ENCODE results near the gene TP53INP2.

DNA sequence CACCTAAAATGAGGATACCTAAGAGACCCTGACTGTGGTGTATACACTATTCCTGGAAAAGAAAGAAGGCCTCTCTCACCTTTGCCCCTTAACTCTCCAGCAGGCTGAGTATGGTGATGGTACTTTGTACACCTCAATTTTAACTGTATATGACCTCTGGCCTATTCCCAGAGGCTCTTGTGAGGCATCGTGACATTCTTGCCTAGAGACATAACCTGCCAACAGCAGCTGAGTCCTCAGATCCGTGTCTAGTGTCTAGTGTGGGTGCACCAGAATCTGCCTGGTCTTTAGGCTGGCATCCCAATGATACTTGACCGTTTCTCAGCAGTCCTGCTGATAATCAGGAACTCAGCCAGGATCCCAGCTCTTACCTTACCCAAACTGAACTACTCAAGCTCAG lies 20.0 kb downstream of the TP53INP2 start:
- TF ChIP-seq, protein P1, sequence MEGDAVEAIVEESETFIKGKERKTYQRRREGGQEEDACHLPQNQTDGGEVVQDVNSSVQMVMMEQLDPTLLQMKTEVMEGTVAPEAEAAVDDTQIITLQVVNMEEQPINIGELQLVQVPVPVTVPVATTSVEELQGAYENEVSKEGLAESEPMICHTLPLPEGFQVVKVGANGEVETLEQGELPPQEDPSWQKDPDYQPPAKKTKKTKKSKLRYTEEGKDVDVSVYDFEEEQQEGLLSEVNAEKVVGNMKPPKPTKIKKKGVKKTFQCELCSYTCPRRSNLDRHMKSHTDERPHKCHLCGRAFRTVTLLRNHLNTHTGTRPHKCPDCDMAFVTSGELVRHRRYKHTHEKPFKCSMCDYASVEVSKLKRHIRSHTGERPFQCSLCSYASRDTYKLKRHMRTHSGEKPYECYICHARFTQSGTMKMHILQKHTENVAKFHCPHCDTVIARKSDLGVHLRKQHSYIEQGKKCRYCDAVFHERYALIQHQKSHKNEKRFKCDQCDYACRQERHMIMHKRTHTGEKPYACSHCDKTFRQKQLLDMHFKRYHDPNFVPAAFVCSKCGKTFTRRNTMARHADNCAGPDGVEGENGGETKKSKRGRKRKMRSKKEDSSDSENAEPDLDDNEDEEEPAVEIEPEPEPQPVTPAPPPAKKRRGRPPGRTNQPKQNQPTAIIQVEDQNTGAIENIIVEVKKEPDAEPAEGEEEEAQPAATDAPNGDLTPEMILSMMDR (IDR thresholded peaks at IDR 0.05; ENCODE audit: low read depth, low read length): no peak
- no peak for TF ChIP-seq POLR2A (IDR thresholded peaks at IDR 0.05; ENCODE audit: extremely low read depth, insufficient read length)
- no peak for TF ChIP-seq MAX (IDR thresholded peaks at IDR 0.05; ENCODE audit: low read depth, low read length)
- TF ChIP-seq MYC (IDR thresholded peaks at IDR 0.05; ENCODE audit: low read depth, low read length): no peak
